GM08714 (cell line): ENCODE results near the gene PUSL1.
A peak's percentile ranks its signal among the peaks of the same experiment; 100 is the strongest.

ENCODE experiments used
- H3K4me3 ChIP-seq: fragments of 200-500 bp; sonication (Bioruptor generic); 2 replicates; pipeline ENCODE4 v1.5.1; 2014; ENCODE audit warnings: mild to moderate bottlenecking, low read length, inconsistent platforms
- ZNF274 ChIP-seq: IDR thresholded peaks from 2 replicates; pipeline ENCODE4 v1.6.1; 2012; ENCODE audit warnings: mild to moderate bottlenecking, low read depth, low read length

PUSL1 gene

GRCh38 chr1:1347026-1347595 lies 38.7 kb downstream of the PUSL1 start:
- no peak overlapping the region for H3K4me3 ChIP-seq
- no peak for TF ChIP-seq ZNF274

- no peak for TF ChIP-seq ZNF274
- H3K4me3 ChIP-seq = peak overlapping the region; percentile 89
Measured at GRCh38 chr1:1347663-1348419, 39.4 kb downstream of the PUSL1 start.

- TF ChIP-seq ZNF274 = no peak
- peak overlapping the region; percentile 89 for H3K4me3 ChIP-seq
Measured at GRCh38 chr1:1348420-1349255, 40.2 kb downstream of the PUSL1 start.

DNA sequence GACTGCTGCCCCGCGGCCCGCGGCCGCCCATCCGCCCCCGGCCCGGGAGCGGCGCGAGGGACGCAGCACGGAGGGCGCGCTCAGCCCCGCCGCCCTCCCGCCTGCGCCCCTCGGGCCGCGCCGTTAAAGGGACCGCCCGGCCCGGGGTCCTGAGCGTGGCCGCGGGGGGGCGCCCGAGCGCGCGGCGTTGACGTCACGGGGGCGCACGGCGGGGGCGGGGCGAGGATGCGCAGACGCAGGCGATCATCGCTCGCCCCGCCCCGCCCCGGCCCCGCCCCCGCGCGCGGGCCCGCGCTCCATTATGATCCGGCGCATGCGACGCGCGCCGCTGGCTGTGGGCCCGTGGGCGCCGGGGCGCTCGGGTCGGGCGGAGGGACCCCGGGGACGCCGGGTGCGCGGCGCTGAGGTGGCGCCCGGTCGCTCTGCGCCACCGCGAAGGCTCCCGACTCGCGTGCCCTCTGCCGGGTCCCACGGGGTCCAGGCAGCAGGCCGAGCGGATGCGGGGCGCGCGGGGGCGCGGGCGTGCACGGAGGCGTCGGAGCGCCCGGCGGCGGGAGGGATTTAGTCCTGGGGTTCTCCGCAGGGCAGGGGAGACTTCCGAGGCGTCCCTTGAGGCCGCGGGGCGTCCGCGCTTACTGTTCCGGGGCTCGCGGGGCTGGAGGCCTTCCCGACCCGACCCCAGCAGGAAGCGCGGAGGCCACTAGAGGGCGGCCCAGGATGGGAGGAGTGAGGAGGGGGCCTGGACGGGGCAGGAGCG lies 41.0 kb downstream of the PUSL1 start, which contains the start of gene DVL1:
TSS of gene DVL1 (minus strand) at position 163 of the 757 bp plus-strand sequence. CDS start 353 bp downstream, outside the sequence.
- H3K4me3 ChIP-seq = peak within 1 kb of the TSS; percentile 89
- TF ChIP-seq ZNF274 = no peak

DNA sequence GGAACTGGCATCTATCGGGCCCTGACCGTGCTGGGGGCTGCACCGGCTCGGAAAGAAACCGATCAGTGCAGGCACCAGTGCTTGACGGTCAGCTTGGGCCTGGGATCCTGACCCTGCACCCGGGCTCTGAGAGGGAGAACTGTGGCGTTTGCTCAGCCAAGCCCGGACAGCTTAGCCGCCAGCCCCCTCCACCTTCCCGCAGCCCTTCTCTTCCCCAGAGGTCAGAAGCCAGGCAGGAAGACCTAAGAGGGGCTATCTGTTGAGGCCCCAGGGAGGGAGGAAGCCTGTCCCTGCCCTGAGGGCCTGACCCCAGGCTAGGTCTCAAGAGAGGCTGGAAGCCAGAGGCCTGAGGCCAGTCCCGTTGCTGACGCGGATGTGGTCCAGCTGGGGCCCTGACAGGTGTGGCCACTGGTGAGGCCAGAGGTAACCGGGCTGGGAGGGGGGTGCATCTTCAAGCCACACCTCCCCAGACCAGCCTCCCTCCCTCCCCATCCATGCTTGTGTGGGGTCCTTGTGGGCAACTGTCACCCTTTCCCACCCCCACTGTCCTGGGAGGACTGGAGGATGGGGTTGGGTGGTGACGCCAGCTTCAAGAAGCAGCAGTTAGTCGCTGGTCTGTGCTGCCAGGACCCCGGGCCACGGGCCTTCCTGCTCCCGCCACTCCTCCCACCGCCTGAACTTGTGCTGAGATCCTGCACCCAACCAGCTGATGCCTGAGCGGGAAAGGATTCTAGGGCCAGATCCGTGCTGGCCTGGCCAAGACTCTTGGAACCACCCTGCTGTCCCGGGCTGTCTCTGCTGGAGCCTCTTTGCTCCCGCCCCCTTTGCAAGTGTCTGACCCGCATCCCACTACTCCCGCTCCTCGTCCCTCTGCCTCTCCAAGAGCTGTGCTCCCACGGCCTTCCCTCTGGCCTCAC lies 43.4 kb downstream of the PUSL1 start:
- H3K4me3 ChIP-seq = no peak overlapping the region
- TF ChIP-seq ZNF274 = no peak

- no peak for TF ChIP-seq ZNF274
- H3K4me3 ChIP-seq = no peak overlapping the region
Measured at GRCh38 chr1:1352786-1353388, 44.5 kb downstream of the PUSL1 start.

GRCh38 chr1:1353389-1354151 lies 45.2 kb downstream of the PUSL1 start:
- no peak for TF ChIP-seq ZNF274
- no peak overlapping the region for H3K4me3 ChIP-seq

GRCh38 chr1:1354271-1355247 lies 46.2 kb downstream of the PUSL1 start:
- no peak for TF ChIP-seq ZNF274
- H3K4me3 ChIP-seq = no peak overlapping the region

- no peak for TF ChIP-seq ZNF274
- H3K4me3 ChIP-seq = no peak overlapping the region
Measured at GRCh38 chr1:1355416-1355815, 47.0 kb downstream of the PUSL1 start.

- H3K4me3 ChIP-seq = no peak overlapping the region
- no peak for TF ChIP-seq ZNF274
Measured at GRCh38 chr1:1356166-1356795, 47.9 kb downstream of the PUSL1 start.
